Mesenteric fat pad (tissue), 1 donor: ENCODE measurements around the gene NDUFA3. TPM values are rescaled to one million over a fixed set of nuclear protein-coding genes. Genes with fewer than 3 reads are reported as not detected.

Experiments
- DNase-seq: peaks from one replicate; pipeline ENCODE4 v3.0.0-alpha.2; 2020; ENCODE audit warnings: low spot score
- total RNA-seq: library from RNA; stranded (reverse); fragmentation: NEBNext Ultra II Directional; extraction: Animal tissue kit (Norgen Biotek cat#: 25700); gene quantifications from one replicate; pipeline ENCODE4 v1.2.1, GENCODE V29; 2021
- donor health status: DM: yes; HTN: yes; CAD: no.

NDUFA3 gene
- total RNA-seq, 1 donor from 2014 or later, result 113 TPM

DNA sequence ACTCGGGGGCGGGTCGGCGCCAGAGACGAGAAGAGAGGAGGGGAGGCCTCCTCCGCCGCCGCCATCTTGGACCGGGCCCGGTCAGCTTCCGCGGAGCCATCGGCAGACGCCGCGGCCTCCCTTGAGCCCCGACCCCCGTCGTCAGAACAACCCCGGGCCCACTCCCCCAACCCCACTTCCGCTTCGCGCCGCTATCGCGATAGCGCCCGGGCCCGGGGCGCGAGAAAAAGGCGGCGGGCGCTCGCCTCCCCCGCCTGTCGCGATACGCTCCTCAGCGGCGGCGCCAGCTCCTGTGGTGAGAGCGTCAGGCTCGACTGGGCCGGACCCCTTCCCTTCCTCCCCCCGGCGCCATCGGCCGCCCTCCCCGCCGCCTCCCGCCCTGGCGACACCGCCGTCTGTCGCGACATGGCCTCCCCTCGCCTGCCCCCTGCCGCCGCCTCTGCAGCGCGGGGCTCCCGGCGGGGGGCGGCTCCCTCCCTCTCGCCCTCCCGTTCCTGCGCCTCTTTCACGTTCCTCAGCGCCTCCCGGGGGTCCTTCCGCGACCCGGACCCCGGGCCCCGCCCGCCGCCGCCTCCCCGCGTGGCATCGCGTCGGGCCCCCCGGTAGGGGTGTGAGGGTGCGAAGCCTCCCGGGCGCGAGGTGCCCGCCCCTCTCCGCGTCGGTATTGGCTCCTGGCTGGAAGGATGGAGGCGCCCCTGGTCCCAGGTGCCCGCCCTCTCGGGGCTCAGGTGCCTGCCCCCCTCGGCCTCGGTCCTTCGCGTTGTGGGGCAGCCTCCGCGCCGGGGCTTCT, 35.2 kb downstream of the NDUFA3 start, which contains the start of gene CNOT3:
Gene CNOT3, plus strand, starts transcription at position 64 of the 790 bp plus-strand sequence. CDS start 5,217 bp downstream, outside the sequence.
- no peak for DNase-seq

DNA sequence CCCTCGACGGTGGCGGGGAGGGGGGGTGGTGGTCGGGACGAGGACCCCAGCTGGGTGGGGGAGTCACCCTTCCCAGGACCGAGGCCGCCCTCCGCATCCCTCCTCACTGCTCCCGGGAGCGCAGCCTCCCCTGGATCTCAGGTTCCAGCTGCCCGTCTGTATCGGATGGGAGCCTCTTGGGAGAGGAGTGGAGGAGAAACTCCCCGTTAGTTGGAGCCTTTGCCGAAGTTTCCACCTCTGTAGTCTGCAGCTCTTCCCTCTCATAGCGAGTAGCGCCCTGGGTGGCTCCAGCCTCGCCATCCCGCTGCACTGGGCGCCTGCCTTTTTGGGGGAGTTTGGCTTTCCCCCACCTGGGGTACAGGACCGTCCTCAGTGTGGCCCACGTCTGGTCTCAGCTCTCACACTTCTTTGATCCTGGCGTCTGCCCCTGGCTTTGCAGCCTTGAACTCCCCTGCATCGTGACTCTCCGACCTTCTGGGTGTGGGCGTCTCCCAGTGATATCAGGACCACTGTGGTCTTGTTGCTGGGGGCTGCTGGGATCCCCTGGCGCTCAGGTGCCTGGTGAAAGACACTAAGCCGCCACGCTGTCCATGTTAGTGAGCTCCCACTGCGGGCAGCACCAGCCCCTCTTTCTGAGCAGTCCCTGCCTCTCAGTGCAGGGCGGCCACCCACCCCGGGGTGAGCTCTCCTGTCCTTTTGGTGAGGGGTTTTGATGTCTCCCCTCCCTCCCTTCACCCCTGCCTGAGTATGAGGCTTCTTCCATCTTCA, 36.0 kb downstream of the NDUFA3 start:
- DNase-seq, result no peak

DNA sequence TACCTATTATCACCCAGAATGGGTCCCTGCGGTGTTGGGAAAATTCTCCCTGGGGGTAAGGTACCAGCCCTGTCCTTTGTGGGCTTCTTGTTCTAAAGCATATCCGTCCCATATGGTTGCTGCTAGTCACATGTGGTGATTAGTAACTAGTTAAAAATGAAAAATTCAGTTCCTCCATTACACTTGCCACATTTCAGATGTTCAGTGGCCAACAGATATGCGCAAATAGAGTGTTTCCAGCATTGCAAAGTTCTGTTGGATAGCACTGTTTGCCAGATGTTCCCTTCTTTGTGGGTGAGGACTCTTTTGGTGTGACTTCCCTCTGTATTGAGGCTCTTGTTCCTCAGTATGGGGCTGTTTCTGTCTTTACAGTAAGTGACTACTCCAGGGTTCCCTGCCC, 38.7 kb downstream of the NDUFA3 start:
- DNase-seq, result no peak

DNA sequence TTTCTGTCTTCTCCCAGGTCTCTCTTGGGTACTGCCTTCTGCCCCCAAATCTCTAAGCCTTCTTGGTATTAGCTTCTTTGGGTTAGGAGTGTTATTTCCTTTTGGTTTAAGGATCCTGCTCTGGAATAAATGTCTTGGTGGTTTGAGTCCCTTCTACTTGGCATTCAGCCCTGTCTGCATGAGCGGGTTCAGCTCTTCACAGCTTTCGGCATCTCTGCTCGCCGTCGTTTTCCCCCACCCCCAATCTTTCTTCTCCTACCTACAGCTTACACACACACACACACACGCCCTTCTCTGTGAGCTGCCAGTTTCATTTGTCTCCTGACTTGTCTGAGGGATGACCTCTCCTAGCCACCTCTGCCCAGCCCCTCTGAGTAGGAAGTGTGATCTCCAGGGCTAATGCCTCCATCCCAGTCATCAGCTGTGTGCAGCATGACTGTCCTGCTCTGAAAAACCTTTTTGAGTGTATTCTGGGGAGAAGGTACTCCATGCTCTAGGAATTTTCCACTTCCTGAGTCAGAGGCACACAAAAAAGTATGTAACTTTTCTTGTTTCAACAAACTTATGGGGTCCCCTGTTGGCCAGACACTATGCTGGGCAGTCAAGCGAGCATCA, 39.6 kb downstream of the NDUFA3 start:
- no peak for DNase-seq

DNA sequence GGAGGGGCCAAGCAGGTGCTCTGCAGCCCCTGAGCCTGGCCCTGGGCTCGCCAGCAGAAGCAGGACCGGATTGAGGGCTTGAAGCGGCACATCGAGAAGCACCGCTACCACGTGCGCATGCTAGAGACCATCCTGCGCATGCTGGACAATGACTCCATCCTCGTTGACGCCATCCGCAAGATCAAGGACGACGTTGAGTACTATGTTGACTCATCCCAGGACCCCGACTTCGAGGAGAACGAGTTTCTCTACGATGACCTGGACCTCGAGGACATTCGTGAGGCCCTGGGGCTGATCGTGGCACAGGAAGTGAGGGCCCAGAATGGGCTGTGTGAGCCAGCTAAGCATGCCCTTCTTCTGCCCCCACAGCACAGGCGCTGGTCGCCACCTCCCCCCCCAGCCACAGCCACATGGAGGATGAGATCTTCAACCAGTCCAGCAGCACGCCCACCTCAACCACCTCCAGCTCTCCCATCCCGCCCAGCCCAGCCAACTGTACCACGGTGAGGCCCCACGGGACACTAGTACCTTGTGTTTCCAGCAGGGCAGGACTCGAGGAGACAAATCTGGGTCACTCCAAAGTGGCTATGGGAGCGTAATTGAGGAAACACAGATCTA, 43.0 kb downstream of the NDUFA3 start:
- no peak for DNase-seq

DNA sequence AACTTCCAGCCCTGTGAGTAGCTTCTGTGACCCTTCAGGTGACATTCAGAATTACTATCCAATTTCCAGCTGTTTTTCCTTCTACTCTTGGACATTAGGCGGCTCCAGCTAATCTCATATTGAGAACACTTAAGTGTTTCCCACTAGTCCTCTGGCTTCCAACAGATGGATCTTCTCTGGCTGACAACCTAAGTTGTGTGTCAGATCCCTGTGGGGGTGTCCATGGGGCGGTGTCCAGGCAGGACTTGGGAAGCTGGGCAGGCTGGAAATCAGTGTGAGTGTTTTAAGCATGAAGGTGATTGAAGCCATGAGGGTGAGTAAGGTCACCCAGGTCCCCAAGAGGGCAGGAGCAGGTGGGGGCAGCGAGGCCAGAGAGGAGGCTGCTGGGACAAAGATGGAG, 45.0 kb downstream of the NDUFA3 start:
- DNase-seq, result no peak

DNA sequence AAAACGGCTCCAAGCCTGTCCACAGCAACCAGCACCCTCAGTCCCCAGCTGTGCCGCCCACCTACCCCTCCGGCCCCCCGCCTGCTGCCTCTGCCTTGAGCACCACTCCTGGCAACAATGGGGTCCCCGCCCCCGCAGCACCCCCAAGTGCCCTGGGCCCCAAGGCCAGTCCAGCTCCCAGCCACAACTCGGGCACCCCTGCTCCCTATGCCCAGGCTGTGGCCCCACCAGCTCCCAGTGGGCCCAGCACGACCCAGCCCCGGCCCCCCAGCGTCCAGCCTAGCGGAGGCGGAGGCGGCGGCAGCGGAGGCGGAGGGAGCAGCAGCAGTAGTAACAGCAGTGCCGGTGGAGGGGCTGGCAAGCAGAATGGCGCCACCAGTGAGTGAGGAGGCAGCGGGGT, 45.5 kb downstream of the NDUFA3 start:
- no peak for DNase-seq

DNA sequence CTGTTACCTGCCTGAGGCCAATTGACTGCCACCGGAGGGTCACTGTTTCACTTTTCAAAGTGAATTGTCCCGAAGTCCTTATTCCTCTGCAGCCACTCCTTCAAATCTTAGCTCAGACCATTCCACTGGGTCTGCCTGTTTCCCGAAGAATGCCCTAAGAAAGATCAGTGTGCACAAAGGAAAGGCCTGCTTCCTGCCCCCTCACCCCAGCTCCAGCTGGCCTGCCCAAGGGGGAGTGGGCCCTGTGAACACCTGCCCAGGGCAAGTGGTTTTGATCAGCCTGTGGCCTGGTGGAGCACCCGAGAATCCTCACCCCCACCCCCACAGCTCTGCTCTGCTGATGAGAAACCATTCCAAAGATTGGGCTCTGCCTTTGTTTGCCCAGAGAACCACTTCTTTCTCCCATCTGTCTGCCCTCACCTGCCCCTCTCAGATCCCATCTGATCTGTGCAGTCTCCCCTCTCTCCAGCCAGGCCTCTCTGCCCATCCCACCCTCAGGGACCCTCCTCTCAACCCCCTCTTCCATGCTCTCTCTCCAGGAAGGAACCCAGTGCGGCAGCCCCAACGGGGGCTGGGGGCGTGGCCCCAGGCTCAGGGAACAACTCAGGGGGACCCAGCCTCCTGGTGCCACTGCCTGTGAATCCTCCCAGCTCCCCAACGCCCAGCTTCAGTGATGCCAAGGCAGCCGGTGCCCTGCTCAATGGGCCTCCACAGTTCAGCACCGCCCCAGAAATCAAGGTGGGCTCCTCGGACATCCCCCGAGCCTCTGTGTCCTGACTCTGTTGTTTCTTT, 46.6 kb downstream of the NDUFA3 start:
- DNase-seq, result no peak

DNA sequence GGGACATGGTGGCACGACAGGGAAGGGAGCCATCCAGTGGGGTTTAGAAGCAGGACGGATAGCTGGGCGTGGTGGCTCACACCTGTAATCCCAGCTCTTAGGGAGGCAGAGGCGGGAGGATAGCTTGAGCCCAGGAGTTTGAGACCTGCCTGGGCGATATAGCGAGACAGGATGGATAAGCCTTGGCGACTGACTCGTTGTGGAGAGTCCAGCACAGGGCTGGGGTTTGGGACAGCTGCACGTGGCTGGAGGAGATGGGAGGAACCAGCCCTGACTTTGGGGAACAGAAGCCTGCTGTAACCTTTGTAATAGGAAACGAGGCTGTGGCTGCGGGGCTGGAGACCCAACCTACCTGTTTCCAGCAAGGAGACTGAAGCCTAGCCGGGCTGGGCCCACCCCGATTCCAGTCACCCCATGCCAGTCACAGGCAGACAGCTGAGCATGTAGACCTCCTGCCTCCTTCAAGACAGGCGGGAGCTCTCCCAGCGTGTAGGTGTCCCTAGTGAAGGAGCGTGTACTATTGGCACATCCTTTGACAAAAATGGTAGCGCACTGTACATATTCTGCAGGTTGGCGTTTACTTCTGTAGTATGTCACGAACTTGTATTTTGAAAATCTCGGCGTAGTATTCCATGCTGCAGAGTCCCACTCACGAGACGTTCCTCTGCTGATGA, 48.8 kb downstream of the NDUFA3 start:
- no peak for DNase-seq

DNA sequence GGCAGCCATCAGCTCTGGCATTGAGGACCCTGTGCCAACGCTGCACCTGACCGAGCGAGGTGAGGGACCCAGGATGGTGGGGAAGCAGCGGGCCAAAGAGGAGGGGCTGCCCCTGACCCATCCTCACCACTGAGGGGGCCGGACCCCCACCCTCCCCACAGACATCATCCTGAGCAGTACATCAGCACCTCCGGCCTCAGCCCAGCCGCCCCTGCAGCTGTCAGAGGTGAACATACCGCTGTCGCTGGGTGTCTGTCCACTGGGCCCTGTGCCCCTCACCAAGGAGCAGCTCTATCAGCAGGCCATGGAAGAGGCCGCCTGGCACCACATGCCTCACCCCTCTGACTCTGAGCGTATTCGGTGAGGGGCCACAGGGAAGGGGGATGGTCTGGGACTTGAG, 49.6 kb downstream of the NDUFA3 start:
- DNase-seq, result no peak

DNA sequence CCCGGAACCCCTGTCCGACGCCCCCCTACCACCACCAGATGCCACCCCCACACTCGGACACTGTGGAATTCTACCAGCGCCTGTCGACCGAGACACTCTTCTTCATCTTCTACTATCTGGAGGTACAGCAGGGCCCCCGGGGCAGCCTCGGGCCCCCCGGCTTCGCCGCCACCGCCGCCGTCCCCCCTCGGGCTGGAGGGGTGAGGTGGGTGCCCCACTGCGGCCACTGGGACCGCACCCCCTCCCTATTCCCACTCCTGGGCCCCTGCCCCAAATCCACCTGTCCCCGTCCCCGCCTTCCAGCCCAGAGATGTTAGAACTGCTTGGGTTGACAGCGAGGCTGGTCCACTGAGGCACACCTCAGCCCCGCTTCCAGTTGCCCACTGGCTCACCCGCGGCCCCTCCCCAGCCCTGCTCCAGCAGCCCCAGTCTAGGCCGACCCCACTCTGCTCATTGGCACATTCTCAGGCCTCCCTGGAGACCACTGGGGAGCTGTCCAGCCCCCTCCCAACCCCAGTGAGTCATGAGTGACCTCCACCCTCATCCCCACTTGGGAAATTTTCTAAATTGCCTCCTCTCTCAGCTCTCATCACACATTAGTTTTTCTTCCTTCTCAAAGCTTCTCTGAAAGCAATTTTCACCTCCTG, 50.3 kb downstream of the NDUFA3 start:
- DNase-seq, result no peak

DNA sequence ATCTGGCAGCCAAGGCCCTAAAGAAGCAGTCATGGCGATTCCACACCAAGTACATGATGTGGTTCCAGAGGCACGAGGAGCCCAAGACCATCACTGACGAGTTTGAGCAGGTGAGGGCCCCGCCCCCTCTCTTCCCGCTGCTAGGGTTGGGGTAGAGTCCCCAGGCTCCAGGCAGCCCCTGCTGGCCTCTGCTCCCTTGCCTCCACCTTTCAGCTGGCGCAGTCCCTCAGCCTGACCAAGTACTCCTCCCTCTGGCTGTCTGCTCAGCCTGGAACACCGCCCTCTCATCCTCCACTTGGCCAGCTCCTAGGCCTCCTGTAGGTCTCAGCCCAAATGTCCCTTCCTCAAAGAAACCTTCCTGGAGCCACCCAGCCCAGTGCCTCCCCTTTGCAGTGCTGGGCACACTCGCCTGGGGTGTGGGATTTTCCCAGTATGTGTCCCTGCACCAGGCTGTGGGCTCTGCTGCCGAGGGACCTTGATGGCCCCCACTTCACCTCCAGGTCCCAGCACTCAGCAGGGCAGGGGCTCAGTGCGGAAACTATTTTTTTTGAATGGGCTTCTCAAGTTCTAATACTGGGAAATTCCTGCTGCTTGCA, 51.2 kb downstream of the NDUFA3 start:
- DNase-seq, result no peak

DNA sequence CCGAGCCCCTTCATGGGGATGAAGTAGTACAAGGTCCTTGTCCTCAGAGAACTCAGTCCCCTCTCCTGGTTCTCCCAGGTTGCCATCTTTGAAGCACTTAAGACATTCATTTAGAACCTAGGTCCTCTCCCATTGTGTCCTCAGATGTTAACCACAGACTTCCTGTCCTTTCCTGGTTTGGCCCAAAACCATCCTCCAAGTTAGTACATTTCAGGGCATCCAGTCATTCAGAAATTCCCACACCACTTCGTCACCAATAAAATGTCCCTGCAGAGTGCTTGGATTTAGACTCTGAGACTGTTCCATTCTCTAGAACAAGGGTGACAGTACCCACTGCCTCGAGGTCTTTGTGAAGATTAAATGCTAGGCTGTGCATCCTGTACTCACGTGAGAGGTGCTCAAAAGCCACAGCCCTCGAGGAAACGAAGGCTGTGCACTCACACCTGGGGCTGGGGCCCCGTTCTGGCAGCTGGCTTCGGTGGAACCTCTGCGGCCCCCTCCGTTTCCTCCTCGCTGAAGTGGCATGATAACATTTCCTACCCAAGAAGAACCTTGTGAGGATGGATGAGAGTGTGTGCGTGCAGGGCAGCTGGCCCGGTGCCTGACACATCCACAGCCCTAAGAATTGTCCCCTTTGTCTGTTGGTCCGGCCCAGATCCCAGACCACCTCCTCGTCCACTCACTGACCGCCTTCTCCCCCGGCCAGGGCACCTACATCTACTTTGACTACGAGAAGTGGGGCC, 52.1 kb downstream of the NDUFA3 start:
- no peak for DNase-seq

DNA sequence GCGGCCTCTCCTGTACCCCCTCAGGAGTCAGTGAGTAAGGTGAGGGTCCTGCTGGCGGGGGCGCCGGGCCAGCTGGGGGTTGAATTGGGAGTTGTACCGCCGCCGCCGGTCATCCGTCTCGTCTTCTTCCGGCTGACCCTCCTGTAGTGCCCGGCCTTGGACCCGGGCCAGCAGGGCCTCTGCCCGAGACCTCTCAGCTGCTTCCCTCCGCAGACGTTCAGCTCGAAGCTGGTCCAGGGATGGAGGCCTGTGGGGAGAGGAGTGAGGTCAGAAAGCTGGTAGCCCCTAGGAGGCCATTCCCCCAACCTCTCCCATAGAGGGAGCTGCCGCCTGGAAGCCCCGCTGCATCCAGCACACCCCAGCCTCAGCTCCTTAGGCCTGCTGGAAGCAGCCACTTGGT, 53.0 kb downstream of the NDUFA3 start:
- DNase-seq, result no peak

DNA sequence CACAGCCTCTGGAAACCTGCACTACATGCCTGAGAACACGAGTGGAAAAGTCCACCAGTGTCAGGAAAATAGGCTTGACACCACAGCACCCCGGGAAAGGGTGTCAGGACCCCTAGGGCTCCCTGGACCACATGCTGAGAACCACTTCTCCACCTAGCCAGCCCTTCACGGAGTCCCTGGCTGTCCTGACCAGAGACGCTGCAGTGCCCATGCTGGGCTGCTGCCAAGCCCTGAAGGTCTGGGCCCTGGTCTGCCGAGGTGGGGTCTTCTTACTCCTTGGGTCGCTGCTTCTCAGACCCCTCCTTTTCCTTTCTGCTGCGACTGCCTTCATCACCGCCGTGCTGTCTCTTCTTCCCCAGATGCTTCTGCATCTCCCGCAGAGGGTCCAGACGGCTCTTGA, 53.8 kb downstream of the NDUFA3 start:
- no peak for DNase-seq

DNA sequence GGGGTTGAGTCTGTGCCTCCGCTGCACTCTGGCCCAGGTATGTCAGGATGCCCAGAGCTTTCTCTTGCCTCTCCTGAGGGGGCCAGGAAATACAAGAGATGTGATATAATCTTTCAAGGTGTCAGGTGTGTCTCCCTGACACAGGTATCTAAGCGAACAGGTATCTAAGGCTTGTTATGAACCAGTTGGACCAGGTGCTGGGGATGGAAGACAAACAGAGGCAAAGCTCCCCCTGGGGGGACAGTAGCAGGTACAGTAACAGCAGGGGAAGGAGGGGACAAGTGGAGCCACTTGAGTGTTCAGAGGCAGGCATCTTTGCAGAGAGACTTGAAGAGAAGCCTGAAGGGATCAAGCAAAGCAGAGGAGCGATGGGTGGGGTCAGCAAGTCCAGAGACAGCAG, 54.3 kb downstream of the NDUFA3 start:
- no peak for DNase-seq
